CD8-positive, alpha-beta memory T cell (primary cell): ENCODE measurements around the gene PGC. TPM values are rescaled to one million over a fixed set of nuclear protein-coding genes. Genes with fewer than 3 reads are reported as not detected.

ENCODE experiments used
- CTCF ChIA-PET: fragments of 350-600 bp; sonication (Branson Sonifier 250); formaldehyde crosslinking; loops from one replicate; lab custom pipeline; 2021; ENCODE audit warnings: antibody characterized with exemption; lab: Charles Lee
- POLR2A ChIA-PET: fragments of 350-600 bp; sonication (Branson Sonifier 250); formaldehyde crosslinking; loops from one replicate; lab custom pipeline; 2021; ENCODE audit warnings: antibody characterized with exemption; lab: Charles Lee
- DNase-seq, 5 donors: peaks; one replicate each; pipeline versions ENCODE4 v3.0.0 to v3.0.0-alpha.2; 2020 to 2022; ENCODE audit warnings: mixed read lengths in 1 of 5
- H3K27ac ChIP-seq: one replicate; pipeline ENCODE4 v1.7.0; 2013; ENCODE audit warnings: low read depth, mild to moderate bottlenecking, low read length, moderate library complexity
- H3K27me3 ChIP-seq: 2 replicates; pipeline ENCODE4 v1.7.0; 2013; ENCODE audit warnings: low read length, mild to moderate bottlenecking; ENCODE audit not compliant: insufficient read depth, poor library complexity, severe bottlenecking
- H3K36me3 ChIP-seq: 2 replicates; pipeline ENCODE4 v1.7.0; 2013; ENCODE audit warnings: mild to moderate bottlenecking, low read length, moderate library complexity; ENCODE audit not compliant: insufficient read depth
- H3K4me1 ChIP-seq: 2 replicates; pipeline ENCODE4 v1.7.0; 2013; ENCODE audit warnings: mild to moderate bottlenecking, low read length, moderate library complexity; ENCODE audit not compliant: insufficient read depth
- H3K4me3 ChIP-seq: 2 replicates; pipeline ENCODE4 v1.7.0; 2013; ENCODE audit warnings: mild to moderate bottlenecking, low read length
- H3K9me3 ChIP-seq: 2 replicates; pipeline ENCODE4 v1.7.0; 2013; ENCODE audit warnings: mild to moderate bottlenecking, low read length
- H3K27ac Mint-ChIP-seq, 8 donors: one replicate each; pipeline ENCODE4 v1.8.0; 2020 to 2021; ENCODE audit warnings: mixed read lengths in 8 of 8, mild to moderate bottlenecking in 6 of 8, inconsistent platforms in 3 of 8, moderate library complexity in 3 of 8
- H3K27me3 Mint-ChIP-seq, 2 donors: one replicate each; pipeline ENCODE4 v1.8.0; 2020 to 2021; ENCODE audit warnings: mixed read lengths in 2 of 2, mild to moderate bottlenecking in 1 of 2, moderate library complexity in 1 of 2
- H3K36me3 Mint-ChIP-seq, 3 donors: one replicate each; pipeline ENCODE4 v1.8.0; 2020 to 2021; ENCODE audit warnings: mixed read lengths in 3 of 3, inconsistent platforms in 1 of 3, mild to moderate bottlenecking in 1 of 3
- H3K4me1 Mint-ChIP-seq, 3 donors: one replicate each; pipeline ENCODE4 v1.8.0; 2020 to 2021; ENCODE audit warnings: mixed read lengths in 3 of 3, inconsistent platforms in 1 of 3, mild to moderate bottlenecking in 1 of 3
- H3K4me3 Mint-ChIP-seq, 7 donors: one replicate each; pipeline ENCODE4 v1.8.0; 2020 to 2021; ENCODE audit warnings: mixed read lengths in 7 of 7, mild to moderate bottlenecking in 6 of 7, moderate library complexity in 4 of 7, inconsistent platforms in 2 of 7
- H3K9me3 Mint-ChIP-seq, 5 donors: one replicate each; pipeline ENCODE4 v1.8.0; 2020 to 2022; ENCODE audit warnings: mixed read lengths in 5 of 5, mild to moderate bottlenecking in 3 of 5, moderate library complexity in 2 of 5, inconsistent platforms in 1 of 5
- polyA plus RNA-seq: library from polyadenylated mRNA; unstranded; fragments of 300-500 nt; fragmentation: Illumina TruSeq; gene quantifications from one replicate; pipeline ENCODE4 v1.2.3, GENCODE V29; 2021
- total RNA-seq, 2 experiments: library from RNA; stranded (reverse); gene quantifications; one replicate each; pipeline ENCODE4 v1.2.3, GENCODE V29; 2021

PGC gene
- total and polyA plus RNA-seq, 3 experiments from 2014 or later, result not detected

DNA sequence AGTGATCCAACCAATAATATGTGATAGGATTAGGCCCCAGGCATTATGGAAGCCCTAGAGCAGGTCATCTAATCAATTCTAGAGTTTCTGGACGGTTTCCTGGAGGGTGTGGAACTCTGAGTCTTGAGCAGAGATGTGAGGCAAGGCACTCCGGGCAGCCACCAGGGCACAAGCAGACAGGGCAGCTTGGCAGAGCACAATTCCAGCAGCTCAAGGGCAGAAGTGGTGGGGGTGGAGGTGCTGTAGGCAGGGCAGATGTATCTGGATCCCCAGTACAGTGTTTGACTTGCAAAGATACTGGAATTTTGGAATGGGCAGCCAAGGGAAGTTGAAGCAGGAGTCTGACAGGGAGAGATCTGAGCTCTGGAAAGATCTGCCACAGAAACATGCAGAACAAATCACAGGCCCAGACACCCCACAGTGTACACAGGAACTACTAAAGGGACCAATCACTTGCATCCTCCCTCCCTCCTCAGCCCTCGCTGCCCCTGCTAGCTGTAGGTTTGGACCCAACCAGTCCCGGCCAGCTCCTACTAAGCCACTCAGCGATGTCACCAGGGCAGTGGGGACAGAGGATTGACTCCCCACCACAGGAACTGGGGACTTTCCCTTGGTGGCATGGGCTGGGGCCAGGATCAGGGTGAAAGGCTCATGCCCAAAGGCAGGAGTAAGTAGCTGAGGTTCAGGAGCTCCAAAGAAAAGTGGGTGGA, 58.8 kb downstream of the PGC start:
- peaks cover 0 to 3% of the 10 kb centered on the region in 2 donors for H3K27me3 Mint-ChIP-seq
- peak overlapping the region in 2 of 8 donors; percentile 11 to 50 for H3K27ac Mint-ChIP-seq
- H3K36me3 Mint-ChIP-seq, result peaks cover 0 to 59% (median 1%) of the 10 kb centered on the region in 3 donors
- no peaks in the 10 kb centered on the region for H3K36me3 ChIP-seq
- ChIA-PET CTCF (interaction anchor here (0.9 to 1.8 kb wide), 3 partner anchors 17 to 86 kb away, joined by 3 to 5 read pairs (median 3); no protein-coding TSS in a partner anchor), POLR2A (no interaction called here)
- no peaks in the 10 kb centered on the region for H3K9me3 ChIP-seq
- H3K4me1 ChIP-seq, result peaks cover under 1% of the 10 kb centered on the region
- no peak overlapping the region for H3K27ac ChIP-seq
- H3K4me3 Mint-ChIP-seq, result no peak overlapping the region
- no peak for DNase-seq
- peaks cover 4 to 5% (median 5%) of the 10 kb centered on the region in 3 donors for H3K4me1 Mint-ChIP-seq
- no peaks in the 10 kb centered on the region for H3K9me3 Mint-ChIP-seq
- H3K27me3 ChIP-seq, result no peaks in the 10 kb centered on the region
- H3K4me3 ChIP-seq, result no peak overlapping the region

DNA sequence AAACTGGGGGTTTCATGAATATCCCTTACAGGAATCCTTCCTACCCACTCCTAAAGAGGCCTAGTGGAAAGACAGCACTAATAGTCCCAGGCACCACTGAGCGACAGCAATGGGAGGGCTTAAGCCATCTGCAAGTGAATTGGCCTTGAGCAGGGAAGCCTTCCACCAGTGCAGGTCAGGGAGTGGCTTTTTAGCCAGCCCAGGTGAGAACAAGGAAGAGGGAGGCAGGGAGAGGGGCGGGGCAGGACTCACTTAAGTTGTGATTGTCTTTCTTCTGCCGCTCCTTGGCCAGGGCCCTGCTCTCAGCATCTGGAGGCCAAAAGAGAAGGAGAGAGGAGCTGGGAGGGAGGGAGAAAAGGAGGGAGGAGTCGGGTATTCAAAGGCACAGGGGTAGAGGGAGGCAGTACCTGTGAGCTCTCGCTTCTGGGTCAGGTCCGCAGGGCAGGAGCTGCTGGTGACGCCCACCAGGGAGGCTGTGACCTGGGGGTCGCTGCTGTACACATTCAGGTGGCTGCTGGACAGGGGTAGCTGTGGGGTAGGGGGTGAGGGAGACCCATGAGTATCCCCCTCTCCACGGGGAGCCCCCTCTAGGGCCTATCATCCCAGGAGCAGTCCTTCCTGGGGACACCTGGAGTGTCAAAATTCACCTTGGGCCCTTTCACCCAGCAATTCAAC, 59.6 kb downstream of the PGC start:
- peaks cover 0 to 3% of the 10 kb centered on the region in 2 donors for H3K27me3 Mint-ChIP-seq
- ChIA-PET CTCF (interaction anchor here (0.9 to 5.1 kb wide), 3 partner anchors 8 to 85 kb away, joined by 3 to 20 read pairs (median 4); no protein-coding TSS in a partner anchor), POLR2A (no interaction called here)
- H3K27ac Mint-ChIP-seq, result peak overlapping the region in 3 of 8 donors; percentile 44 to 91 (median 68)
- H3K36me3 Mint-ChIP-seq, result peaks cover 0 to 59% (median 1%) of the 10 kb centered on the region in 3 donors
- no peak overlapping the region for H3K4me3 Mint-ChIP-seq
- H3K9me3 ChIP-seq, result no peaks in the 10 kb centered on the region
- peaks cover 5% of the 10 kb centered on the region for H3K4me1 ChIP-seq
- H3K36me3 ChIP-seq, result no peaks in the 10 kb centered on the region
- H3K4me3 ChIP-seq, result no peak overlapping the region
- no peaks in the 10 kb centered on the region for H3K9me3 Mint-ChIP-seq
- peaks cover 4 to 9% (median 5%) of the 10 kb centered on the region in 3 donors for H3K4me1 Mint-ChIP-seq
- H3K27ac ChIP-seq, result no peak overlapping the region
- no peaks in the 10 kb centered on the region for H3K27me3 ChIP-seq
- no peak for DNase-seq

Other genes with a start within 250 kb of the PGC start
- gene FOXP4, start 201.0 kb downstream of the PGC start, total RNA-seq, result 10 to 100 TPM; 22.2 to 22.3 TPM
- gene FOXP4, start 201.0 kb downstream of the PGC start, polyA plus RNA-seq, result 1.6 TPM
- gene MDFI, start 108.9 kb downstream of the PGC start, total RNA-seq, result not detected
- gene MDFI, start 108.9 kb downstream of the PGC start, polyA plus RNA-seq, result not detected
- 10 to 100 TPM; 12.0 to 12.5 TPM for gene TFEB, start 11.8 kb downstream of the PGC start, total RNA-seq
- 18.8 TPM for gene TFEB, start 11.8 kb downstream of the PGC start, polyA plus RNA-seq
- 1 to 10 TPM; 3.7 to 4.0 TPM for gene FRS3, start 32.5 kb upstream of the PGC start, total RNA-seq
- gene FRS3, start 32.5 kb upstream of the PGC start, polyA plus RNA-seq, result 4.0 TPM
- gene PRICKLE4, start 33.4 kb upstream of the PGC start, total RNA-seq, result not detected
- gene PRICKLE4, start 33.4 kb upstream of the PGC start, polyA plus RNA-seq, result not detected
- gene TOMM6, start 40.3 kb upstream of the PGC start, total RNA-seq, result 100 to 1,000 TPM; 399 to 414 TPM
- gene TOMM6, start 40.3 kb upstream of the PGC start, polyA plus RNA-seq, result 376 TPM
- 1 to 10 TPM; 5.0 to 5.2 TPM for gene USP49, start 148.0 kb upstream of the PGC start, total RNA-seq
- gene USP49, start 148.0 kb upstream of the PGC start, polyA plus RNA-seq, result 0.59 TPM
- 10 to 100 TPM; 18.1 to 21.1 TPM for gene MED20, start 173.7 kb upstream of the PGC start, total RNA-seq
- 5.3 TPM for gene MED20, start 173.7 kb upstream of the PGC start, polyA plus RNA-seq
- gene BYSL, start 174.1 kb upstream of the PGC start, total RNA-seq, result 10 to 100 TPM; 80.5 to 84.4 TPM
- gene BYSL, start 174.1 kb upstream of the PGC start, polyA plus RNA-seq, result 5.9 TPM
- 100 to 1,000 TPM; 283 to 287 TPM for gene CCND3, start 194.4 kb upstream of the PGC start, total RNA-seq
- gene CCND3, start 194.4 kb upstream of the PGC start, polyA plus RNA-seq, result 648 TPM